Measurements from ENCODE around the gene SLFN14. TPM values are rescaled to one million over a fixed set of nuclear protein-coding genes. Genes with fewer than 3 reads are reported as not detected.

Gene SLFN14
- total RNA-seq, result 1.0 TPM

GRCh38 chr17:35560703-35561102, at the start of gene SLFN14:
SLFN14 (minus strand) TSS chr17:35560819; CDS start chr17:35558062, 2,757 bp downstream.

GRCh38 chr17:35587074-35587961, 26.7 kb upstream of the SLFN14 start, which contains the start of gene AP2B1:
AP2B1 (plus strand) TSS chr17:35587322; CDS start chr17:35594031, 6,709 bp downstream.

GRCh38 chr17:35578197-35578928, 17.7 kb upstream of the SLFN14 start, which contains the start of gene PEX12:
PEX12 (minus strand) TSS chr17:35578571; CDS start chr17:35578021, 550 bp downstream.

GRCh38 chr17:35537601-35538141, 22.9 kb downstream of the SLFN14 start, which contains the start of gene SLFN12L:
SLFN12L (minus strand) TSS chr17:35537678; CDS start chr17:35522364, 15,314 bp downstream.

Other genes starting within 250 kb of the SLFN14 start
- 14.7 TPM for gene SLFN11, start 187.2 kb downstream of the SLFN14 start, total RNA-seq
- gene SLFN12, start 128.3 kb downstream of the SLFN14 start, total RNA-seq, result 11.5 TPM
- 2.7 TPM for gene SLFN13, start 112.1 kb downstream of the SLFN14 start, total RNA-seq
- 0.77 TPM for gene SLFN12L, start 23.1 kb downstream of the SLFN14 start, total RNA-seq
- 7.6 TPM for gene PEX12, start 17.8 kb upstream of the SLFN14 start, total RNA-seq
- 116 TPM for gene AP2B1, start 26.5 kb upstream of the SLFN14 start, total RNA-seq
- gene RASL10B, start 170.8 kb upstream of the SLFN14 start, total RNA-seq, result 4.1 TPM
- gene GAS2L2, start 192.4 kb upstream of the SLFN14 start, total RNA-seq, result 0.33 TPM
- gene C17orf50, start 200.1 kb upstream of the SLFN14 start, total RNA-seq, result not detected
- 4.2 TPM for gene MMP28, start 234.8 kb upstream of the SLFN14 start, total RNA-seq
- gene TAF15, start 248.7 kb upstream of the SLFN14 start, total RNA-seq, result 132 TPM